ENCODE measurements around the gene RECQL5.
"Not testable (repeated sequence)": the region's sequence is repeated elsewhere in the genome, so short reads cannot be mapped to it uniquely, and the experiment has no call there.

Gene RECQL5

DNA sequence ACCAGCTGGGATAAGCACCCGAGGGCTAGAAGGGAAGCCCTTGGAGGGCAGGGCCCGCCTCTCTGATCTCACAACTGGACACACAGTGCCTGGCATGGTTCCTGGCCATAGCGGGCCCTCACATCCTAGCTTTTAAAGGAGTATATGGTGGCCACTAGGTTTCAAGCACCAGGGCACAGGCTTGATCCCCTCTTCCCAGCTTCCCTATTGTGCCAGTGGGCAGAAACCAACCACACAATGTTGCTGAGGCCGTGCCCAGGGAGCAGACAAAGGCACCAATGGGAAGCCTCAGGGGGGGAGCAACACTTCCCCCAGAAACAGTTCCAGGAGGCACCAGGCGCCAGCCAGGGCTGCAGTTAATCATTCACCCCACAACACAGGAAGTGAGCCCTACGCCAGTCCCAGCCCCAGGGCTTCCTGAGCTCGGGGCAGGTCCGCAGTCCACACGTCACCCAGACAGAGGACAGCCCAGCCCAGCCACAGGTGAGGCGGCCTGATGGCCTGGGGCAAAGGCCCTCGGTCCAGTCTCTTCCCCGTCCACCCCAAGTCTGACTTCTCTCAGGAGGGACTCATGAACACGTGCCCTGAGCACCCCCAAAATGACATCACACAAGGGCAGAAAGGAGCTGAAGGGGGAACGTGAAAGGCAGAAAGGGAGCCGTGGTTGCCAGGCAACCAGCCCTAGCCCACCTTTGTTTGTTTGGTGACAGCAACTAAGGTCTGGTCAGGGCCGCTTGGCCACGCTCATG lies 20.9 kb downstream of the RECQL5 start:
- DNase-seq = peak; percentile 67

DNA sequence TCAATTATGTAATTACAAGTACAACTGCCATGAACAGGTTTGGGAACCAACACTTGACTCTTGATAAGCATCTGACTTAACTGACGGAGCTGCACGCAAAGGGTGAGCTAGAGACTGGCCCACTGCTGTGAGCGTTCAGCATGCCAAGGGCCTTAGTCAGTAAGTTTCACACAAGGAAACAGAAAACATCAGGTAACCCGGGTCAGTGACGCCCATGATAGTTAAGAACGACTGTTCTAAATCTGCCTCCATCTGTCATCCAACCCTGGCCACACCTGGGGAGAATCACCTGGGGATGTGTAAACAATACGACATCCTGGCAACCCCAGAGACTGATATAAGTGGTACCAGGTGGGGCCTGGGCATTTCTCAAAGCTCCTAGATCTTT lies 21.5 kb downstream of the RECQL5 start:
- DNase-seq = peak; percentile 63

DNA sequence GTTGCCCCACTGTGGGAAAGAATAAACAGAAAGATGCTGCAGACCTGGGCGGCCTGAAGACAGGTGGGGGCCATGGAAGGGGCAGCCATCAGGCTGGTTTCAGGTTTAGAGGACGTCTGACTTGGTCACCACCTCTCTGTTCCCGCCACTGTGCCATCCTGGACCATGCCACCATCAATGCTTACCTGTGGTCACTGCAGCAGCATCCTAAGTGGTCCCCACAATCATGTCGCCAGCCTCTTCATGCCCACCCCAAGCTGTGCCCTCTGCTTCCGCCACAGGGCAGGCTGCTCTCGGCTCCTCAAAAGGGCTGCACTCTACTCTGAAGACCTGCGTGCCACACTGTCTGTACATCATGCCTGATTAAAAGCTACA lies 23.3 kb downstream of the RECQL5 start:
- no peak for DNase-seq

DNA sequence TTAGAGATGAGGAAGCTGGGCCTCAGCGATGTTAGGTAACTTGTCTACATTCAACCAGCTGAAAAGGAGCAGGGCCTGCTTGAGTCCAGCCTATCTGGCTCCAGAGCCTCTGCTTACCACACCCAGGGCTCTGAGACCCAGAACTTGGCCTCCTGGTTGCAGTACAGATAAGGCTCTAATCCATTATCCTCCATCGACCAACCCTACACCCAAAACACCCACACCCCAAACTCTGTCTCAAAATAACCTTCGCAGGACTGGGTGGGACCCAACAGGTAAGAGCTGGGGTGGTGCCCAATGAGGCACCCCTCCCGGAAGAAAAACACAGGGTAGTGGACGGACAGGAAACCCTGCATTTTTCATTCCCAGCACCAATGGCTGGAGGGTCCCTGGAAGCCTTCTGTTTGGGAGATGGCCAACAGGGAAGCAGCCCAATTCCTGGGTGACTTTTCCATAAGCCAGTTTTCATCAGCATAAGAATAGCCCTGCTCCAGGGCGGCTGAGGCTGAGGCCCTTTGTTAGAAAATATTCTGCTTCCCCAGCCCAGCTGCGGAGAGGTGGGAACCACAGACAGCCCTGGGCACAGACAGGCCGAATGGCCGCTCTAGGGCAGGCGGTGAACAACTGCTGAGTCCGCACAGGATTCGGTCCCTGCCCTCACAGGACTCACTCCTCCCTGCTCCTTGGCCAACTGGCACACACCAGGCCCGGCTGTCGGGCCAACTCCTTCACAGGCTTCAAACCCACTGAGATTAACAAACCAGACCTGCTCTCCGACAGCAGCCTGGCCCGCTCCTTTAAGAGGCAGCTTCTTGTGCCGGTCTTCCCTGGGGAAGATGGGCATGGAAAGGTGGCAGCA lies 23.9 kb downstream of the RECQL5 start:
- DNase-seq = peak; percentile 93

DNA sequence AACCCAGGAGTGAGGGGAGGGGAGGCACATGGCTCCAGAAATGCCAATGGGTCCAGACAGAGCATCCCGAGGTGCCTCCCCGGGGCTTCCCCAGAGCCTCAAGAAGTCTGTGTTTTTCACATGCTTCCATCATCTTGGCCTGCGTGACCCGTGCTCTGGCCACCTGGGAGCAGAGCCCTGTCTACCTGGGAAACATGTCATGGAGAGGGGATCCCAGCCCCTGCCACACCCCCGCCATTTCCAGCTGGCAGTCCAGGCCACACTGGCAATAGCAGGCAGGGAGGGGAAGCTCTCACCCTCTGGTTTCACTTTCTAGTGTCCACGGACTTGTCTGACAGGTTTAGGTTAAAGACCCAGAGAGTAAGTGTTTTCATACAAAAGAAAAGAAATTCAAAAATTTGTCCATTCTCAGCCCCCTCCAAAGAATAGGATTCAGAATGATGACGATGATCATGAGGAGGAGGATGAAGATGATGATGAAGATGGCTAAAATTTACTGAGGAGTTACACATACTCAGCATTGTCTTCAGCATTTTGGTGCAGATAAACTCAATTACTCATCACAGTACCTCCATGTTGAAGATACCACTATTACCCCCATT lies 24.7 kb downstream of the RECQL5 start:
- no peak for DNase-seq

DNA sequence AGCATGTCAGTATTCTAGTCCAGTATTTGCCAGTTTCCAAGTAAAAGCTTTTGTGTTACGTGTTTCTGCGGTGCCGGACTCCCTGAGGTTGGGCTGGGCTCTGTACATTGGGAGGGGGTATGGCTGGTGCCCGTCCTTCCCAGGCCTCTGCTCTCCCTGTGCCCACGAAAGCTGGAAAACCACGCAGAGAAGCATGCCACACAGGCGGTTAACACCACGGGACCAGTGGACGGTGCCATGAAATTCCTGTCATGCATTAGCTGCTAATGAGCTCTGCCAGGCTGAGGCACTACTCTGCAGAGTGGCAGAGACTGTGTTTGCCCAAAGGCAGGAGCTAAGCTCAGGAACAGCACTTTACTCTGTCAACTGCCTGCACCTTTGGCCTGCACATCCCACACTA lies 25.6 kb downstream of the RECQL5 start:
- no peak for DNase-seq

DNA sequence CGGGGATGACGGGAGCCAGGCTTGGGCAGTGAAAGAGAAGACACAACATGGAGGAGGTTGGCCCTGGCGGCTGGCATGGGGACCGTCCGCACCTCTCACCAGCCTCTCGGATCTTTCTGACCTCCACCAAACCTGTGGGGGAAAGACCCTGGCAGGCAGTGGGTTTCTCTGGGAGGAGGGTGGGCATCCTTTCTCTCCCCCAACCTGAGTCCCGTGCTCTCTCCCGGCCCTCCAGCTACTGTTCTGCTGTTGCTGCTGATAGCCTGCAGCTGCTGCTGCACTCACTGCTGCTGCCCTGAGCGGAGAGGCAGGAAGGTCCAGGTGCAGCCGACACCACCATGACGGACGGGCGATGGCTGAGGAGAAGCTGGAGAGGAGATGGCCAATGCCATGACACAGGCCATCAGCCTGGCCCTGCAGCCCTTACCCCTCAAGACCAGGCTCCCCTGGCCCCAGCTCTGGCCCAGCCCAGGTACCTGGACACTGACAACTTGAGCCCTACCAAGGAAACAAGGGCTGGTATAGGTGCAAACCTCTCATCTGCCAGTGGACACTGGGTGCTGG lies 26.3 kb downstream of the RECQL5 start:
- DNase-seq = no peak

DNA sequence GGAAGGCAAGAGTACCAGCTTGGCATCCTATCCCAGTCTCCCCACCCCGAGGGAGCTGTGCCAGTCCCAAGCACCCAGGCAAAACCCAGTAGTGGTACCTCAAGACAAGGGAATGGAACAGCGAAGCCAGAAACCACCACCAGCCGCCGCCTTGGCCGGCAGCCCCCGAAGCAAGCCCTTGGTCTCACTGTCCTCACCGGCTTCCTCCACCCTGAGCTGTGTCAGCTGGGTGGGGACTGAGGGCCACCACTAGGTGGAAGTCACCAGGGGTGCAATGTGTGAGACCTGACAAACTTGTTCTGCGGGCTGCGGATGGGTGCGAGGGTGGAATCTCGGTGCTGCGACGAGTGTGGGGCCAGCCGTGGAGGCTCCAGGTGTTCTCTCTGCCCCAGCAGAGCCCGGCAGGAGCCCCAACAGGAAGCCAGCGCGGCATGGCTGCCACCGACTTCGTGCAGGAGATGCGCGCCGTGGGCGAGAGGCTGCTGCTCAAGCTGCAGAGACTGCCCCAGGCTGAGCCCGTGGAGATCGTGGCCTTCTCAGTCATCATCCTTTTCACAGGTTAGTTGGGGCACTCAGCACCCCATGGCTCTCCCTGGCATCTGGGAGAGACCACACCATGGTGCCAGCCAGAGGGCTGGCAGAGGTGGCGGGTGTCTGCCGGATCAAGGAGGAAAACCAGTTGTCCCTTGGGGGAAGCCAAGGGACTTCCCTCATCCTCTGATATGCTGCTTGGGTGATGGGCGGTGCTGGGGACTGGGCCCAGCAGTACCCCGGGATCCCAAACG lies 27.0 kb downstream of the RECQL5 start:
- peak; percentile 31 for DNase-seq

DNA sequence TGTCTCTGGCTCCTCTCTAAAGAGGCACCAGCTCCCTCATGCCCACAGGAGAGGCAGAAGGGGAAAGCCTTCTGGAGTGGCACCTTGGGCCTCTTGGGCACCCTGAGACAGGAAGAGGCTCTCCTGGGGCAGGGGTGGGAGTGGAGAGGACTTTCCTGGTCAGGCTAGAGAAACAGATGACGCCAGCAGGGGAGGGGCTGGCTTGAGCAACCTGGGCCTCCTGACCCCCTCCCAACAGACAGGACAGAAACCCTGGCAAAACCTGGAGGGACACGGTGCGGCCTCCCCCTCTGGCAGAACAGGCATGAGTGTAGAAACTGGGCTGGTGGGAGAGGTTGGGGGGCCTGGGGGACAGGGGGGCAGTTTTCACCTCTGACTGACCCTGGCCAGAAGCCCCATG lies 27.6 kb downstream of the RECQL5 start:
- no peak for DNase-seq

DNA sequence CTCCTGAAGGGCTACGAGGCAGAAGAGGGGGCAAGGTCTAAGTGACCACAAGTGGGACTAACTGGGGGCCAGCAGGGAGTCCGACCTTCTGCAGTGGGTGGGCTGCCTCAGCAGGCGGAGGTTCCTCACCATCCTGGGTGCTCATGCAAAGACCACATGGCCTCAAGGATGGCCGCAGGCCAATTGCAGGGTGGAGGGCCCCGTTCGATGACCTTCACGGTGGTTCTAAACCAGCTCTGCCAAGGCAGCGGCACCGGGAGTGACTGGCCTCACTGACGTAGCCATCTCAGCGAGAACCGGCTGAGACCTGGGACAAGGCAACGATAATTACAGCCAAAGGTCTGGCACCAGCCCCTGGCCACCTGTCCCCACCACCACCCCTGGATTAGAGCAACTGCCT lies 28.1 kb downstream of the RECQL5 start:
- no peak for DNase-seq

DNA sequence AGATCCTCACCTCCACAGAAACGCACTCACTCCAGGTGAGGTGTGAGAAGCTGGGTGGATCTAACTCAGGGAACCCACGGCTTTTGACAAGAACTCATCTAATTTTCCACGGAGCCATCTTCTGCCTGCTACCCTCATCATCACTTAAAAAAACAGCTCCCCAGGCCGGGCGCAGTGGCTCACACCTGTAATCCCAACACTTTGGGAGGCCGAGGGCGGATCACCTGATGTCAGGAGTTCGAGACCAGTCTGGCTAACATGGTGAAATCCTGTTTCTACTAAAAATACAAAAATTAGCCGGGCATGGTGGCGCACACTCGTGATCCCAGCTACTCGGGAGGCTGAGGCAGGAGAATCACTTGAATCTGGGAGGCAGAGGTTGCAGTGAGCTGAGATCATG lies 28.9 kb downstream of the RECQL5 start:
- not testable (repeated sequence) for DNase-seq

DNA sequence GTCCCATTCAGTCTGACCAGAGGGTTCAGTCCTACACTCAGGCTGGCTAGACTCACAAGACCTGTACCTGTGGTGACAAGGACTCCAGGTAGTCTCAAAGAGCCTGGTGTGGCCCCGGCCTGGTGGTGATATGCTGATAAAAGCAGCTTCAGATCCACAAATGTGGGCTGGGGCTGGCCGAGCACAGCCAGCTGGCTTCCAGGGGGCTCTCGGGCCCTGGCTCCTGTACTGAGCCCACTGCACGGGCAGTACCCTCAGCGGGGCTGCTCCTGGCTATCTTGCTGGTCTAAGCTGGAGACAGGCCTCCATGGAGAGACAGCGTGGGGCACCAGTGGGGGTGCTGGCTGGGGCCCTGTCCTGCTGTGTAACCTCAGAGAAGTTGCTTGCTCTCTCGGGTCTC lies 29.4 kb downstream of the RECQL5 start:
- DNase-seq = peak; percentile 32

DNA sequence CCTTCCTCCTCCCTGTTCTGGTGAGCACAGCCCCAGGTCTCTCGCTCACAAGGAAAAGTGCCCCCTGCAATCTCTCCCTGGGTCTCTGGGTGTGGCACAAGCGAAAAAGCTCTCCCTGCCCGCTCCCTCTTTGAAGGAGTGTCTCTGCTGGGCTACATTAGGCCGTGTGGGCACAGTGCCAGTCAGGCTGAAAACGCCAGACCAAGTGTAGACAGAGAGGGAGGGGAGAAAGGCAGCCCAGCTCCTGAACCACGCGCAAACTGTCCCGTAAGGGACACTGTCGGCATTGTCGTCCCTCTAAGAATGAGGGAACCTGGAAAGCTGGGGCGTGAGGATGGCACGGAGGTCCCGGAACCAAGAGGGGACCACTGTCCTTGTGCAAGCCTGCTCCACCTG lies 29.8 kb downstream of the RECQL5 start:
- DNase-seq = peak; percentile 90

DNA sequence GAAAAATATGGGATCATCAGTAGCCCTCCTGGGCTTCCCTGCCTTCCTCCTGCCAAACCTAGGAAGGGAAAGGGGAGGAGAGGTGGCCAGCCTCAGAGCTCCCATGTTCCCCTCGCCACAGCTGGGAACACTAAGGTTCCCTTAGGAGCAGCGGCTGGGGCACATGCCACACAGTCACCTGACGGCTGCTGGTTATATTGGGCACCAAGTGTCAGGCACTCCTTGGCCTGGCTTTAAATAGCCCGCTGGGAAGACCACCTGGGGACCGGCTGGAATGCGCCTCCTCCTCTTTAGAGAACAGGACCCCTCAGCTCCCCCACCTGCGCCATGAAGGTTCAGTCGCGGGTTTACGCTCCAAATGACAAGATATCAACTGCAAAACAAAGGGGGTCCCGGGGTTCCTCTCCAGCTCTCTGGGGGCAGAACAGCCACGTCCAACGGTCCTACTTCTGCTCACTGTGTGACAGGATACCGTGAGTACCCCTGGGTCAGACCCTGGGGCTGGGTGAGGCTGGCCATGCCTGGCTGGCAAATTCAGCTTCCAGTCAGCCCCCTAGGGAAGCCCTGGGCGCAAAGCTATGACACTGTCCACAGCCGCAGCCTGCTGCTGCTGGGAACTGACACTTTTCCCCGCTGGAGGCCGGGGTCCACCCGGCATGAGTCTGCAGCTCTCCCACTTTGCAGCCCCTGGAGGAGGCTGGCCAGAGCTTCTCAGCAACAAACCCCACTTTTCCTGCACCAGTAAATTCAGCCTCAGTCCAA lies 30.4 kb downstream of the RECQL5 start:
- no peak for DNase-seq

DNA sequence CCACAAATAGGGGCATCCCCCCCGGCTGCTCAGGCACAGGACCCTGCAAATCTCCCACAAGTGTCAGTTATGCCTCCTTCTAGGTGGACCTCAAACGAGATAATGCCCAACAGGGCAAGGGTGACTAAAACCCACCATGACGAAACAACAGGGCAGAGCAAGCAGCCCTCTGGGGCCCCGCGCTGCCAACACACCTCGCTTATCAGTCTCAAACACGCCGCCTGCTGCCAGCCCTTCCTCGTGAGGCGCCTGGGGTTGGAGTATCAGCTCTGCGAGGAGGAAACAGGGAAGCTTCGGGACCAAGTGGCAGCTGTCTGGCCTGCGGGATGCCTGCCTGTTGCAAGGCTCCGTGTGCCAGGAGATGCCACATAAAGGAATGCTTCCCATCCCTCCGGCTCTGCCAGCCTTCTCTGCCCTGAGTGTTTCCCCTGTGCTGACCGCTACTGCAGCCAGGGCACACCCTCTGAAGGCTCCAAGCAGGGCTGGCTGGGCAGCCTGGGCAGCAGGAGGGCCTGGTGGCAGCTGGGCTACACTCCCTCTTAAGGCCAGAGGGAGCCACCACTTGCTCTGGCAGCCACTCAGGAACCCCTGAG lies 31.2 kb downstream of the RECQL5 start:
- DNase-seq = peak; percentile 98

DNA sequence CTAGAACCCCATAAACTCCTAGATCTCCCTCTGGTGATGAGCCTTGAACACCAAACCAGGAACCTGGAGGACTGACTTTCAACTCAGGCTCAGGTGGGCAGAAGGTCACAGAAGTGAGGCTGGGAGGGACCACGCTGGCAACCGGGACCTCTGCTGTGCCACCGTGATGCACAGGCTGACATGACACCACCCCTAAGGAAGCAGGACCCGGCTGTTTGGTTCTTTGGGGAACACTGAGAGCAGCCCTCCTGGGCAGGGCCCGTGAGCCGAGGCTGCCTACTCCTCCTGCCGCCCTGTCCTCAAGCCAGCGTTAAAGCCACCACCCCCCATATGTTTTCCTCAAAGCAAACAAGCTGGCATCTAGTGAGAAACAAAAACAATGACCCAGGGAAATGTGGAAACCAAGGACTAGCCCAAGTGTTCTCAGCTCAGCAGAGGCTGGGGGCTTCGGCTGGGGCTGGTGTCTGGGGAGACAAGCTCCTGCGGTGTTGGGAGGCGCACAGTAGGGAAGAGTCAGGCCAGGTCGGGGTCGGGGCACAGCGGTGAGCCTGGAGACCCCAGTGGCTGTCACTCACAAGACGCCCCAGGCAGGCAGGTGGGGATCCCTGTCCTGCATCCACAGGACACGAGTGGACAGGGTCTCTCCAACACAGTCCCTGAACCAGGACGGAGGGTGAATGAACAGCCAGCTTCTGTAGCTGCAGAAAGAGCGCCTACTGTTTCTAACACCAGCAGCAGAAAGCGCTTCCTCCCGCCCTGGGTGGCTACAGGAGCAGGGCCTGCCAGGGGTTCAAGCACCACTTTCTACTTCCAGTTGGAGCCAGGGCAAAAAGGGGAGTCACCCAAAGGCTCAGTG lies 32.0 kb downstream of the RECQL5 start:
- DNase-seq = peak; percentile 45

DNA sequence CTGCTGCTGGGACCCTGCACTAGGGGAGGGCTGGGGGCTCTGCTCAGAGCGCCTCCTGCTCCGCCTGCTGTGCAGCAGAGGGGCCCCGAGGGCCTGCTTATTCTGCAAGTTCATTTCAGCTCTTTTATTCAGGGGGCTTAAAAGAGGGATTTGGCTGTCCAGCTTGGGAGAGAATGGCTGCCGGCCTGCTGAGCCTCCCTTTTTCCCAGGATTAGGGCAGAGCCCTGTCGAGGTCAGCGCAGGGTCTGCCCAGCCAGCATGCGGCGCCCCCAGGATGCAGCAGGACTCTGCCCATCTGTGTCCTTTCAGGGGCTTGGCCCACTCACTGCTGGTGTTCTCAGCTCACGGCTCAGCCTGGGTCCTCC lies 32.6 kb downstream of the RECQL5 start:
- DNase-seq = no peak

DNA sequence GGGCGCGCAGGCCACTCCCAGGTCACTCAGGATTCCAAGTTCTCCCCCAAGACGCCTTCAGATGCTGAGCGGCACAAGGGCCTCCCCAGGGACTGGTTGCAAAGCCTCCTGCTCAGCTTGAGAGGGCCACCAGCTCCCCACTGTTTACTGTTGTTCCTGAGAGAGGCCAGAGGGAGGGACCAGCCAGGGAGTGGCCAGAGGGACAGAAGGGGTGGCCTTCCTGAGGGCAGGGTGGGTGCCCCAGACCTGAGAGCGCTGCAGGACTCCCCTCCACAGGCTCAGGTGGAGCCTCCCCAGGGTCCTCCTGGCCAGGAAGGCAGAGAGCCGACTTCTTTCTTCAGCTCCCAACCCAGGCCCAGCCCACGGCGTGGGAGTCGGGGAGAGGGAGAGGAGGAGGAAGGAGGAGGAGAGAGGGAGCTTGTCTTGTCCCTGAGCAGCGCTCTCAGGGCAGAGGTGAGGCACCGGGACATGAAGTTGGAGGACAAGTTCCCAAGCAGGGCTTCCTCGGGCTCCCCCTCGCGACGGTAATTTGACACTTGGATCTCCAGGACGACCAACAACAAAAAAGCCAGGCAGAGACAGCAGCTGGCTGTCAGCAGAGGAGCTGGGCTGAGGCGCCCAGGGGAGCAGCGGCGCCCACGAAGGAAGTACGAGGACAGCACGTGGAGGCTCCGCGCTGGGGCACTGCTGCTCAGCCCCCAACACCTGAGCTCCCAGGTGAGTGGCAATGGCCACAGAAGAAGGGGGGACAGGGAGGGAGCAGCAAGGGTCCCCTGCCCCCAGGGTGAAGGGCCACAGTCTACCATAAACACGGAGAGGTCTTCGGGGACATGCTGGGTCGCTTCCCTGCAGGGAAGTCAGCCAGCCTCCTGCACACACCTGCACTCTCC lies 33.2 kb downstream of the RECQL5 start:
- peak; percentile 93 for DNase-seq

DNA sequence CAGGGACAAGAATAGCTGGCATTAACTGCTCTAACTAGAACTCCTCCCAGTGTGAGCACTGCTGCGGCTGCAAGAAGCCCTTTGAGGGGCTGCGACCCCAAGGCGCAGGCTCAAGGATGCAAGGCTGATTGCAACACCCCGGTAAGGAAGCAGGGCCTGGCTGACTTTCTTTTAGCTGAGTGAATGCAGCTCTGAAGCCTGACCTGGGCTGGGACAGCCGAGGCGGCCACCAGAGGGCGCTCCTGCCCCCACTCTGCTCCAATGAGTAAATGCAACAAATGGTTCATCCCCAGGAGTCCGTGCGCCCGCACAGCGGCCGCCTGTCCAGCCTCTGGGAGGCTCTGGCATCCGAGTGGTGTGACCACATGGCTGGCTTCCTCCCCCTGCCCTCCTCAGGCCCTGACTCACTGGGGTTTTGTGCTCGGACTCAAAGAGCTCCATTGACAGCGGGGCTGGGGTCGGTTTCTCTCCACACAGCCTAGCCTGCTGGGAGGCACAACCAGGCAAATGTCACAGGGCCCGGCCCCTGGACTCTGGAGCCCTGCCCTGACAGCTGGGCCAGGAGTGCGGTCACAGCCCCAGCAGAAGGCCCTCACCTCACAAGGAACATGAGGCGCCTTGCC lies 34.0 kb downstream of the RECQL5 start, which contains the start of gene SMIM5:
SMIM5 (plus strand) TSS at position 572 of the 623 bp plus-strand sequence. CDS start 6,768 bp downstream, outside the sequence.
- peak; percentile 83 for DNase-seq

Measured in hematopoietic multipotent progenitor cell treated with erythropoietin and hydrocortisone succinate and interleukin-3 and kit ligand, for 8 days (in vitro differentiated cells).